Stimulated activated naive CD8-positive, alpha-beta T cell treated with anti-CD3 and anti-CD28 coated beads, Interleukin-15, Interleukin-2, amounts not matched to agents 100 ng/mL and 50 ng/mL, for 24 hours (primary cell): ENCODE results near the gene SLC38A2.

Source experiments
- H3K27ac Mint-ChIP-seq: one replicate; pipeline ENCODE4 v1.8.0; 2021; ENCODE audit warnings: mild to moderate bottlenecking, mixed read lengths
- H3K27me3 Mint-ChIP-seq: one replicate; pipeline ENCODE4 v1.8.0; 2021; ENCODE audit warnings: mixed read lengths
- H3K36me3 Mint-ChIP-seq: one replicate; pipeline ENCODE4 v1.8.0; 2021; ENCODE audit warnings: low read depth, mixed read lengths
- H3K4me1 Mint-ChIP-seq: one replicate; pipeline ENCODE4 v1.8.0; 2021; ENCODE audit warnings: low read depth, mixed read lengths
- H3K4me3 Mint-ChIP-seq: one replicate; pipeline ENCODE4 v1.8.0; 2021; ENCODE audit warnings: mild to moderate bottlenecking, mixed read lengths
- H3K9me3 Mint-ChIP-seq: one replicate; pipeline ENCODE4 v1.8.0; 2021; ENCODE audit warnings: mixed read lengths

SLC38A2 gene

GRCh38 chr12:46373301-46374296 is 1.0 kb upstream of the SLC38A2 start:
- peaks cover 73% of the 10 kb centered on the region for H3K4me1 Mint-ChIP-seq
- H3K27ac Mint-ChIP-seq = peak overlapping the region; percentile 97
- H3K4me3 Mint-ChIP-seq = peak overlapping the region; percentile 95
- no peaks in the 10 kb centered on the region for H3K27me3 Mint-ChIP-seq
- H3K36me3 Mint-ChIP-seq = peaks cover 34% of the 10 kb centered on the region
- no peaks in the 10 kb centered on the region for H3K9me3 Mint-ChIP-seq

GRCh38 chr12:46371718-46372543 is 642 bp downstream of the SLC38A2 start:
- H3K9me3 Mint-ChIP-seq = no peaks in the 10 kb centered on the region
- peaks cover 73% of the 10 kb centered on the region for H3K4me1 Mint-ChIP-seq
- H3K4me3 Mint-ChIP-seq = peak overlapping the region; percentile 95
- no peaks in the 10 kb centered on the region for H3K27me3 Mint-ChIP-seq
- peaks cover 50% of the 10 kb centered on the region for H3K36me3 Mint-ChIP-seq
- H3K27ac Mint-ChIP-seq = peak overlapping the region; percentile 100

GRCh38 chr12:46370792-46371717 is 1.5 kb downstream of the SLC38A2 start:
- peaks cover 77% of the 10 kb centered on the region for H3K4me1 Mint-ChIP-seq
- H3K36me3 Mint-ChIP-seq = peaks cover 58% of the 10 kb centered on the region
- peak overlapping the region; percentile 100 for H3K27ac Mint-ChIP-seq
- H3K4me3 Mint-ChIP-seq = peak overlapping the region; percentile 95
- H3K27me3 Mint-ChIP-seq = no peaks in the 10 kb centered on the region
- no peaks in the 10 kb centered on the region for H3K9me3 Mint-ChIP-seq

- H3K27ac Mint-ChIP-seq = peak overlapping the region; percentile 100
- no peaks in the 10 kb centered on the region for H3K27me3 Mint-ChIP-seq
- peak overlapping the region; percentile 95 for H3K4me3 Mint-ChIP-seq
- H3K36me3 Mint-ChIP-seq = peaks cover 64% of the 10 kb centered on the region
- peaks cover 81% of the 10 kb centered on the region for H3K4me1 Mint-ChIP-seq
- H3K9me3 Mint-ChIP-seq = no peaks in the 10 kb centered on the region
Observed at GRCh38 chr12:46370380-46370734, 2.2 kb downstream of the SLC38A2 start.

GRCh38 chr12:46369474-46370379 is 2.8 kb downstream of the SLC38A2 start:
- Mint-ChIP-seq H3K9me3 (no peaks in the 10 kb centered on the region), H3K27ac (peak overlapping the region; percentile 100), H3K27me3 (no peaks in the 10 kb centered on the region), H3K4me1 (peaks cover 86% of the 10 kb centered on the region), H3K36me3 (peaks cover 71% of the 10 kb centered on the region), H3K4me3 (peak overlapping the region; percentile 95)

GRCh38 chr12:46369095-46369473 is 3.5 kb downstream of the SLC38A2 start:
- peaks cover 84% of the 10 kb centered on the region for H3K4me1 Mint-ChIP-seq
- H3K9me3 Mint-ChIP-seq = no peaks in the 10 kb centered on the region
- peak overlapping the region; percentile 95 for H3K4me3 Mint-ChIP-seq
- H3K27ac Mint-ChIP-seq = peak overlapping the region; percentile 100
- H3K27me3 Mint-ChIP-seq = no peaks in the 10 kb centered on the region
- peaks cover 76% of the 10 kb centered on the region for H3K36me3 Mint-ChIP-seq

GRCh38 chr12:46368684-46369083 is 3.9 kb downstream of the SLC38A2 start:
- peak overlapping the region; percentile 100 for H3K27ac Mint-ChIP-seq
- peaks cover 80% of the 10 kb centered on the region for H3K36me3 Mint-ChIP-seq
- no peaks in the 10 kb centered on the region for H3K27me3 Mint-ChIP-seq
- peak overlapping the region; percentile 95 for H3K4me3 Mint-ChIP-seq
- no peaks in the 10 kb centered on the region for H3K9me3 Mint-ChIP-seq
- peaks cover 84% of the 10 kb centered on the region for H3K4me1 Mint-ChIP-seq

GRCh38 chr12:46368138-46368537 is 4.4 kb downstream of the SLC38A2 start:
- Mint-ChIP-seq H3K27ac (peak overlapping the region; percentile 78), H3K27me3 (no peaks in the 10 kb centered on the region), H3K4me1 (peaks cover 85% of the 10 kb centered on the region), H3K4me3 (peak overlapping the region; percentile 95), H3K9me3 (no peaks in the 10 kb centered on the region), H3K36me3 (peaks cover 85% of the 10 kb centered on the region)

- Mint-ChIP-seq H3K27me3 (no peaks in the 10 kb centered on the region), H3K9me3 (no peaks in the 10 kb centered on the region), H3K36me3 (peaks cover 92% of the 10 kb centered on the region), H3K4me1 (peaks cover 92% of the 10 kb centered on the region), H3K4me3 (peak overlapping the region; percentile 95), H3K27ac (peak overlapping the region; percentile 78)
Observed at GRCh38 chr12:46367351-46368029, 5.1 kb downstream of the SLC38A2 start.

- H3K36me3 Mint-ChIP-seq = peaks cover 95% of the 10 kb centered on the region
- H3K9me3 Mint-ChIP-seq = no peaks in the 10 kb centered on the region
- no peak overlapping the region for H3K27ac Mint-ChIP-seq
- H3K4me1 Mint-ChIP-seq = peaks cover 97% of the 10 kb centered on the region
- no peaks in the 10 kb centered on the region for H3K27me3 Mint-ChIP-seq
- peak overlapping the region; percentile 17 for H3K4me3 Mint-ChIP-seq
Observed at GRCh38 chr12:46366771-46367170, 5.8 kb downstream of the SLC38A2 start.

- Mint-ChIP-seq H3K27ac (peak overlapping the region; percentile 61), H3K9me3 (no peaks in the 10 kb centered on the region), H3K4me3 (no peak overlapping the region), H3K4me1 (peaks cover 97% of the 10 kb centered on the region), H3K27me3 (no peaks in the 10 kb centered on the region), H3K36me3 (peaks cover 95% of the 10 kb centered on the region)
Observed at GRCh38 chr12:46365951-46366379, 6.6 kb downstream of the SLC38A2 start.

- Mint-ChIP-seq H3K27me3 (no peaks in the 10 kb centered on the region), H3K9me3 (no peaks in the 10 kb centered on the region), H3K4me1 (peaks cover 94% of the 10 kb centered on the region), H3K36me3 (peaks cover 95% of the 10 kb centered on the region), H3K27ac (peak overlapping the region; percentile 65), H3K4me3 (peak overlapping the region; percentile 51)
Observed at GRCh38 chr12:46364777-46365580, 7.6 kb downstream of the SLC38A2 start.
